ENCODE results near the gene GALNT17.

The GALNT17 gene

DNA sequence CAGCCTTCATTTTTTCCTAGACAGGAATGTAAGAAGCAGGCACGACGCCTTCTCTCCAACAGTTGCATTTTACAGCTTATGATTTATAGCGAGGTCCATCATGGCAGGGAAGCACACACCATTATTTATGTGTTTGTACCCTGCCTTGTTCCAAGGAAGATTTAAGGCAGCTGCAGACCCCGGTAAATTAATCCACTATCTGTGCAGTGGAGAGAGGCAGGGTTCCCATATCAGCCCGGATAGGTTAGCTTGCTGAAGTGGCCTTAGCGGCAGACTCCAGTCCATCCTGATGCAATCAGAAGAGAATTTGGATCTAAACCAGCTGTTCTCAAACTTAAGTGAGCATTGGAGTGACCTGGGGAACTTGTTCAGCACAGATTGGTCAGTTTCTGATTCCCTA is 359.4 kb downstream of the GALNT17 start:
- Histone ChIP-seq H3K36me3 (replicated peaks; ENCODE audit: low read depth, low read length) (no peaks in the 10 kb centered on the region), H4K20me1 (ENCODE audit: insufficient read depth, low read length) (no peaks in the 10 kb centered on the region), H3K9ac (ENCODE audit: low read length) (no peak overlapping the region), H3K4me2 (ENCODE audit: low read length) (no peak overlapping the region), H3K4me1 (ENCODE audit: low read length) (no peaks in the 10 kb centered on the region), H3K9me3 (ENCODE audit: insufficient read depth, low read length) (no peaks in the 10 kb centered on the region), H3K27me3 (ENCODE audit: low read depth, low read length) (no peaks in the 10 kb centered on the region), H3K27ac (ENCODE audit: low read length) (no peak overlapping the region), H2AFZ (ENCODE audit: low read depth, low read length) (no peak overlapping the region), H3K79me2 (ENCODE audit: low read length) (no peaks in the 10 kb centered on the region), H3K4me3 (ENCODE audit: low read length) (no peak overlapping the region)
- TF ChIP-seq, protein P1, sequence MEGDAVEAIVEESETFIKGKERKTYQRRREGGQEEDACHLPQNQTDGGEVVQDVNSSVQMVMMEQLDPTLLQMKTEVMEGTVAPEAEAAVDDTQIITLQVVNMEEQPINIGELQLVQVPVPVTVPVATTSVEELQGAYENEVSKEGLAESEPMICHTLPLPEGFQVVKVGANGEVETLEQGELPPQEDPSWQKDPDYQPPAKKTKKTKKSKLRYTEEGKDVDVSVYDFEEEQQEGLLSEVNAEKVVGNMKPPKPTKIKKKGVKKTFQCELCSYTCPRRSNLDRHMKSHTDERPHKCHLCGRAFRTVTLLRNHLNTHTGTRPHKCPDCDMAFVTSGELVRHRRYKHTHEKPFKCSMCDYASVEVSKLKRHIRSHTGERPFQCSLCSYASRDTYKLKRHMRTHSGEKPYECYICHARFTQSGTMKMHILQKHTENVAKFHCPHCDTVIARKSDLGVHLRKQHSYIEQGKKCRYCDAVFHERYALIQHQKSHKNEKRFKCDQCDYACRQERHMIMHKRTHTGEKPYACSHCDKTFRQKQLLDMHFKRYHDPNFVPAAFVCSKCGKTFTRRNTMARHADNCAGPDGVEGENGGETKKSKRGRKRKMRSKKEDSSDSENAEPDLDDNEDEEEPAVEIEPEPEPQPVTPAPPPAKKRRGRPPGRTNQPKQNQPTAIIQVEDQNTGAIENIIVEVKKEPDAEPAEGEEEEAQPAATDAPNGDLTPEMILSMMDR (IDR thresholded peaks at IDR 0.05; ENCODE audit: low read depth, low read length), result no peak
- TF ChIP-seq EZH2phosphoT487 (IDR thresholded peaks at IDR 0.05; ENCODE audit: low read depth), result no peak

DNA sequence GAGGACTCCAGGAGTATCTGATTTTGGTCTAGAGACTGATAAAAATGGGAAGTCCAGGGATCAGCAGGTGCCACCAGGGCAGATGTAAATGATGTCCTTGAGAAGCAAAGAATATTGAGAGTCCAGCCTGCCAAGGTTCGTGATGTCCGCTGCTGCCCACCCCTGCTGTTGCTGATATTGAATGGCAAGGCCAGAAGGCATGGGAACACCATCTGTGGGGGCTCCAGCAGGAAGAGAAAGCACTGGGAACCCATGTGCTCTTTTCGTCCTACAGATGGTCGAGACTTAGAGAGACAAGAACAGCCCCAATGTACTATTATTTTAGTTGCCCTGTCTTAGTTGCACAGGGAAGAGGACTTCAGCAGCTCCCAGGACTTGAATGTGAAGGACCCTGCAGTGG is 363.9 kb downstream of the GALNT17 start:
- H3K27me3 ChIP-seq (ENCODE audit: low read depth, low read length), result no peaks in the 10 kb centered on the region
- H3K4me2 ChIP-seq (ENCODE audit: low read length), result no peak overlapping the region
- no peaks in the 10 kb centered on the region for H3K9me3 ChIP-seq (ENCODE audit: insufficient read depth, low read length)
- H3K9ac ChIP-seq (ENCODE audit: low read length), result no peak overlapping the region
- no peaks in the 10 kb centered on the region for H3K4me1 ChIP-seq (ENCODE audit: low read length)
- H2AFZ ChIP-seq (ENCODE audit: low read depth, low read length), result no peak overlapping the region
- no peaks in the 10 kb centered on the region for H4K20me1 ChIP-seq (ENCODE audit: insufficient read depth, low read length)
- no peak overlapping the region for H3K4me3 ChIP-seq (ENCODE audit: low read length)
- no peak overlapping the region for H3K27ac ChIP-seq (ENCODE audit: low read length)
- no peak for TF ChIP-seq EZH2phosphoT487 (IDR thresholded peaks at IDR 0.05; ENCODE audit: low read depth)
- TF ChIP-seq, protein P1 (IDR thresholded peaks at IDR 0.05; ENCODE audit: low read depth, low read length), result no peak
- H3K79me2 ChIP-seq (ENCODE audit: low read length), result no peaks in the 10 kb centered on the region
- H3K36me3 ChIP-seq (replicated peaks; ENCODE audit: low read depth, low read length), result no peaks in the 10 kb centered on the region

DNA sequence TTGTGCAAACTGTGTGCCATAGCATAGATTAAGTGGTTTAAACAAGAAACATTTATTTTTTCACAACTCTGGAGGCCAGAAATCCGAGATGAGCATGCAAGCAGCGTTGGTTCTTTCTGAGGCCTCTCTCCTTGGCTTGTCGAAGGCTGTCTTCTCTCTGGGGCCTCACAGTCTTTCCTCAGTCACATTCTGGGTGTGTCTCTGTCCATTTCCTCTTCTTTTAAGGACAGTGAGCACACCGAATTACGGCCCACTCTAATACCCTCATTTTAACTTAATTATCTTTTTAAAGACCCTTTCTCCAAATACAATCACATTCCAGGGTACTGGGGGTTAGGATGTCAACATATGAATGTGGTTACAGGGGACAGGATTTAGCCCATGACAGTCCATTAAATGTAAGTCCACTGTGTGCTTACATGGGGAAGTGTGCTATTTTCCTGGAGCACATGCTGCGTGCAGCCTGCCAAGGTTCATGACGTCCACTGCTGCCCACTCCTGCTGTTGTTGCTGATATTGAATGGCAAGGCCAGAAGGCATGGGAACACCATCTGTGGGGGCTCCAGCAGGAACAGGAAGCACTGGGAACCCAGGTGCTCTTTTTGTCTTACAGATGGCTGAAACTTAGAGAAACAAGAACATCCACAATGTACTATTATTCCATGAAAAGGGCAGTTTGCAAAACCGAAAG is 365.5 kb downstream of the GALNT17 start:
- no peak overlapping the region for H2AFZ ChIP-seq (ENCODE audit: low read depth, low read length)

DNA sequence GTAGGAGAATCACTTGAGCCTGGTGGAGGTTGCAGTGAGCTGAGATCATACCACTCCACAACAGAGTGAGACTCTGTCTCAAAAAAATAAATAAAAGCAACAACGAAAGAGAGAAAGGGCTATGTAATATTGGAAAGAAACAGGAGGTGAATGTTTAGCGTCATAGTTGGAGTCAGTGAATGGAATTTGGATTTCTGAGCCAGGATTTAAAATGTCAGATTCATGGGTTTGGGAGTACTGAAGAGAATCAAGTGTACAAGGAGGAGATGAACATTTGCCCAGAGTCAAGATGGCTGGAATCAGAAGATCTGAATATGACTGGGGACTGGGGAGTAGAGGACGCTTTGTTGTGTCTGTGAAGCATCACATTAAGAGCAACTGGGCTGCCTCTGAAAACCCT is 366.4 kb downstream of the GALNT17 start:
- Histone ChIP-seq H3K27ac (ENCODE audit: low read length) (no peak overlapping the region), H3K27me3 (ENCODE audit: low read depth, low read length) (no peaks in the 10 kb centered on the region), H3K4me2 (ENCODE audit: low read length) (no peak overlapping the region), H3K4me3 (ENCODE audit: low read length) (no peak overlapping the region), H4K20me1 (ENCODE audit: insufficient read depth, low read length) (no peaks in the 10 kb centered on the region), H3K9me3 (ENCODE audit: insufficient read depth, low read length) (no peaks in the 10 kb centered on the region; the same call in 1 of the 2 replicates), H3K9ac (ENCODE audit: low read length) (no peak overlapping the region), H3K79me2 (ENCODE audit: low read length) (no peaks in the 10 kb centered on the region), H3K4me1 (ENCODE audit: low read length) (no peaks in the 10 kb centered on the region), H2AFZ (ENCODE audit: low read depth, low read length) (no peak overlapping the region), H3K36me3 (replicated peaks; ENCODE audit: low read depth, low read length) (no peaks in the 10 kb centered on the region)
- TF ChIP-seq, protein P1 (IDR thresholded peaks at IDR 0.05; ENCODE audit: low read depth, low read length), result no peak
- TF ChIP-seq EZH2phosphoT487 (IDR thresholded peaks at IDR 0.05; ENCODE audit: low read depth), result no peak

More for the DNA sequence above, 365.5 kb downstream of the GALNT17 start:
- Histone ChIP-seq H3K27me3 (ENCODE audit: low read depth, low read length) (no peaks in the 10 kb centered on the region), H3K9ac (ENCODE audit: low read length) (no peak overlapping the region), H3K27ac (ENCODE audit: low read length) (no peak overlapping the region), H3K79me2 (ENCODE audit: low read length) (no peaks in the 10 kb centered on the region), H3K4me1 (ENCODE audit: low read length) (no peaks in the 10 kb centered on the region), H3K9me3 (ENCODE audit: insufficient read depth, low read length) (no peaks in the 10 kb centered on the region; the same call in 1 of the 2 replicates), H3K4me2 (ENCODE audit: low read length) (no peak overlapping the region), H3K4me3 (ENCODE audit: low read length) (no peak overlapping the region), H3K36me3 (replicated peaks; ENCODE audit: low read depth, low read length) (no peaks in the 10 kb centered on the region), H4K20me1 (ENCODE audit: insufficient read depth, low read length) (no peaks in the 10 kb centered on the region)
- no peak for TF ChIP-seq EZH2phosphoT487 (IDR thresholded peaks at IDR 0.05; ENCODE audit: low read depth)
- TF ChIP-seq, protein P1 (IDR thresholded peaks at IDR 0.05; ENCODE audit: low read depth, low read length), result no peak
